ENCODE measurements around the gene ACTR8. TPM values are rescaled to one million over a fixed set of nuclear protein-coding genes. Genes with fewer than 3 reads are reported as not detected.
A peak's percentile ranks its signal among the peaks of the same experiment; 100 is the strongest.
"Not testable (repeated sequence)": the region's sequence is repeated elsewhere in the genome, so short reads cannot be mapped to it uniquely, and the experiment has no call there.

Gene ACTR8, protein sequence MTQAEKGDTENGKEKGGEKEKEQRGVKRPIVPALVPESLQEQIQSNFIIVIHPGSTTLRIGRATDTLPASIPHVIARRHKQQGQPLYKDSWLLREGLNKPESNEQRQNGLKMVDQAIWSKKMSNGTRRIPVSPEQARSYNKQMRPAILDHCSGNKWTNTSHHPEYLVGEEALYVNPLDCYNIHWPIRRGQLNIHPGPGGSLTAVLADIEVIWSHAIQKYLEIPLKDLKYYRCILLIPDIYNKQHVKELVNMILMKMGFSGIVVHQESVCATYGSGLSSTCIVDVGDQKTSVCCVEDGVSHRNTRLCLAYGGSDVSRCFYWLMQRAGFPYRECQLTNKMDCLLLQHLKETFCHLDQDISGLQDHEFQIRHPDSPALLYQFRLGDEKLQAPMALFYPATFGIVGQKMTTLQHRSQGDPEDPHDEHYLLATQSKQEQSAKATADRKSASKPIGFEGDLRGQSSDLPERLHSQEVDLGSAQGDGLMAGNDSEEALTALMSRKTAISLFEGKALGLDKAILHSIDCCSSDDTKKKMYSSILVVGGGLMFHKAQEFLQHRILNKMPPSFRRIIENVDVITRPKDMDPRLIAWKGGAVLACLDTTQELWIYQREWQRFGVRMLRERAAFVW
- 10 to 100 TPM; 14.0 to 40.0 (median 27.2) TPM for total RNA-seq

- H3K36me3 ChIP-seq, result peaks cover 0 to 64% (median 12%) of the 10 kb centered on the region in 3 donors
- WGBS, 2 donors, result 1% methylated on average over 38 to 59 of the region's 65 CpGs
- peak; percentile 61 to 92 for TF ChIP-seq EP300 (IDR thresholded peaks at IDR 0.05)
- TF ChIP-seq POLR2A (IDR thresholded peaks at IDR 0.05), result peak; percentile 23 to 53
- TF ChIP-seq, protein P1, sequence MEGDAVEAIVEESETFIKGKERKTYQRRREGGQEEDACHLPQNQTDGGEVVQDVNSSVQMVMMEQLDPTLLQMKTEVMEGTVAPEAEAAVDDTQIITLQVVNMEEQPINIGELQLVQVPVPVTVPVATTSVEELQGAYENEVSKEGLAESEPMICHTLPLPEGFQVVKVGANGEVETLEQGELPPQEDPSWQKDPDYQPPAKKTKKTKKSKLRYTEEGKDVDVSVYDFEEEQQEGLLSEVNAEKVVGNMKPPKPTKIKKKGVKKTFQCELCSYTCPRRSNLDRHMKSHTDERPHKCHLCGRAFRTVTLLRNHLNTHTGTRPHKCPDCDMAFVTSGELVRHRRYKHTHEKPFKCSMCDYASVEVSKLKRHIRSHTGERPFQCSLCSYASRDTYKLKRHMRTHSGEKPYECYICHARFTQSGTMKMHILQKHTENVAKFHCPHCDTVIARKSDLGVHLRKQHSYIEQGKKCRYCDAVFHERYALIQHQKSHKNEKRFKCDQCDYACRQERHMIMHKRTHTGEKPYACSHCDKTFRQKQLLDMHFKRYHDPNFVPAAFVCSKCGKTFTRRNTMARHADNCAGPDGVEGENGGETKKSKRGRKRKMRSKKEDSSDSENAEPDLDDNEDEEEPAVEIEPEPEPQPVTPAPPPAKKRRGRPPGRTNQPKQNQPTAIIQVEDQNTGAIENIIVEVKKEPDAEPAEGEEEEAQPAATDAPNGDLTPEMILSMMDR (IDR thresholded peaks at IDR 0.05), result peak in 2 of 5 experiments; percentile 41 to 46
- peak within 1 kb of the TSS; percentile 65 to 97 (median 89) for H3K4me3 ChIP-seq
- DNase-seq (ENCODE audit: low spot score in 2 of 2), result peak; percentile 54 to 68
- H3K27me3 ChIP-seq, result no peaks in the 10 kb centered on the region
- H3K9me3 ChIP-seq, result no peaks in the 10 kb centered on the region
- H3K4me1 ChIP-seq, result peaks cover 0 to 15% (median 11%) of the 10 kb centered on the region in 4 donors
- peak within 1 kb of the TSS; percentile 61 to 94 (median 86) for H3K27ac ChIP-seq
These were observed at the start of gene ACTR8 for GRCh38 chr3:53881691-53882593. TSS of gene ACTR8 (minus strand) at chr3:53882152. CDS start at chr3:53882101, 51 bp downstream.

GRCh38 chr3:53927208-53927872 is 45.4 kb upstream of the ACTR8 start:
- not testable (repeated sequence) for H3K4me1 ChIP-seq; H3K36me3 ChIP-seq; H3K4me3 ChIP-seq; DNase-seq (ENCODE audit: low spot score in 2 of 2); H3K27me3 ChIP-seq; H3K27ac ChIP-seq; H3K9me3 ChIP-seq
- 84 to 85% methylated on average over 28 to 30 of the region's 30 CpGs for WGBS, 2 donors

GRCh38 chr3:53921296-53921695 is 39.3 kb upstream of the ACTR8 start:
- DNase-seq (ENCODE audit: low spot score in 2 of 2), result no peak
- Histone ChIP-seq H3K27ac (no peak overlapping the region), H3K4me3 (no peak overlapping the region), H3K36me3 (no peaks in the 10 kb centered on the region), H3K9me3 (peaks cover 0 to 20% (median 2%) of the 10 kb centered on the region in 4 donors), H3K27me3 (no peaks in the 10 kb centered on the region), H3K4me1 (no peaks in the 10 kb centered on the region)
- TF ChIP-seq, protein P1 (IDR thresholded peaks at IDR 0.05), result no peak
- TF ChIP-seq EP300 (IDR thresholded peaks at IDR 0.05) (no peak), POLR2A (IDR thresholded peaks at IDR 0.05) (no peak)
- WGBS, 2 donors, result 29 to 34% methylated on average over 1 of the region's 1 CpG

GRCh38 chr3:53919741-53920140 is 37.8 kb upstream of the ACTR8 start:
- Histone ChIP-seq H3K27me3 (no peaks in the 10 kb centered on the region), H3K27ac (no peak overlapping the region), H3K9me3 (peaks cover 0 to 20% (median 2%) of the 10 kb centered on the region in 4 donors), H3K4me1 (no peaks in the 10 kb centered on the region), H3K4me3 (no peak overlapping the region), H3K36me3 (no peaks in the 10 kb centered on the region)
- TF ChIP-seq POLR2A (IDR thresholded peaks at IDR 0.05) (no peak), EP300 (IDR thresholded peaks at IDR 0.05) (no peak)
- TF ChIP-seq, protein P1 (IDR thresholded peaks at IDR 0.05), result no peak
- DNase-seq (ENCODE audit: low spot score in 2 of 2), result no peak
- 91 to 94% methylated on average over 2 of the region's 2 CpGs for WGBS, 2 donors

GRCh38 chr3:53913401-53913800 is 31.4 kb upstream of the ACTR8 start:
- DNase-seq (ENCODE audit: low spot score in 2 of 2), result no peak
- 76 to 82% methylated on average over 8 of the region's 8 CpGs for WGBS, 2 donors
- TF ChIP-seq EP300 (IDR thresholded peaks at IDR 0.05), result no peak
- TF ChIP-seq, protein P1 (IDR thresholded peaks at IDR 0.05), result no peak
- no peak for TF ChIP-seq POLR2A (IDR thresholded peaks at IDR 0.05)
- Histone ChIP-seq H3K9me3 (peaks cover 0 to 18% (median 0%) of the 10 kb centered on the region in 4 donors), H3K27me3 (no peaks in the 10 kb centered on the region), H3K36me3 (no peaks in the 10 kb centered on the region), H3K4me3 (no peak overlapping the region), H3K27ac (no peak overlapping the region), H3K4me1 (no peaks in the 10 kb centered on the region)
